HepG2 (cell line): Measurements from ENCODE around the gene ODC1. TPM values are rescaled to one million over a fixed set of nuclear protein-coding genes. Genes with fewer than 3 reads are reported as not detected.

Experiments
- GZF1 ChIP-seq: sonication (generic); formaldehyde crosslinking; IDR thresholded peaks from 2 replicates; pipeline ENCODE4 v1.5.1; 2020; ENCODE audit warnings: mild to moderate bottlenecking, missing genetic modification reagents
- HNF4G ChIP-seq, 2 experiments: sonication (generic) in 1 of 2; formaldehyde crosslinking in 1 of 2; IDR thresholded peaks; 2 replicates each; pipeline versions ENCODE4 v1.4.0 to v1.6.1; 2011 to 2020; ENCODE audit warnings: borderline replicate concordance in 2 of 2, low read depth in 2 of 2, mild to moderate bottlenecking in 2 of 2, low read length in 1 of 2, missing genetic modification reagents in 1 of 2, moderate library complexity in 1 of 2
- ZNF225 ChIP-seq: sonication (generic); formaldehyde crosslinking; IDR thresholded peaks from 2 replicates; pipeline ENCODE4 v1.4.0; 2020; ENCODE audit warnings: mild to moderate bottlenecking, missing genetic modification reagents
- ZNF3 ChIP-seq: IDR thresholded peaks from 2 replicates; pipeline ENCODE4 v1.7.0; 2017; ENCODE audit warnings: inconsistent platforms
- ZNF407 ChIP-seq: sonication (generic); formaldehyde crosslinking; IDR thresholded peaks from one replicate; pipeline ENCODE4 v1.5.1; 2020; ENCODE audit warnings: mild to moderate bottlenecking, missing genetic modification reagents; ENCODE audit errors: not compliant biosample characterization
- ZNF558 ChIP-seq: sonication (generic); formaldehyde crosslinking; IDR thresholded peaks from 2 replicates; pipeline ENCODE4 v1.9.0; 2022; ENCODE audit warnings: mild to moderate bottlenecking, missing genetic modification reagents, borderline replicate concordance
- ZNF816 ChIP-seq: sonication (generic); formaldehyde crosslinking; IDR thresholded peaks from 2 replicates; pipeline ENCODE4 v1.8.0; 2022; ENCODE audit warnings: missing genetic modification reagents, mild to moderate bottlenecking, borderline replicate concordance
- polyA plus RNA-seq, 8 experiments: library from polyadenylated mRNA; depleted of rRNA in 3 of 8; stranded (reverse) in 7 of 8; unstranded in 1 of 8; fragments of >200 nt; fragmentation: Illumina TruSeq in 4 of 8; extraction: Trizol in 4 of 8; gene quantifications; 2 replicates each; pipeline versions ENCODE4 v1.2.1 to v1.2.3, GENCODE V29; 2011 to 2016; ENCODE audit warnings: low read depth in 4 of 8, missing spikeins in 1 of 8, mixed read lengths in 1 of 8; ENCODE audit not compliant: insufficient read depth in 1 of 8
- total RNA-seq, 5 experiments: library from RNA; depleted of rRNA; stranded (reverse); fragments of >200 nt; fragmentation: Illumina TruSeq; extraction: Trizol; gene quantifications; 2 replicates each; pipeline ENCODE4 v1.2.3, GENCODE V29; 2016; ENCODE audit warnings: low read depth in 1 of 5
- TF ChIP-seq, protein P1 (sequence below): IDR thresholded peaks from 2 replicates; pipeline ENCODE4 v1.6.1; 2016; ENCODE audit warnings: low read depth
- TF ChIP-seq, protein P2 (sequence below): sonication (generic); formaldehyde crosslinking; IDR thresholded peaks from 2 replicates; pipeline ENCODE4 v1.5.0; 2020; ENCODE audit warnings: mild to moderate bottlenecking, missing genetic modification reagents
- TF ChIP-seq, protein P3 (sequence below): IDR thresholded peaks from 2 replicates; pipeline ENCODE4 v1.6.1; 2016; ENCODE audit warnings: missing genetic modification reagents, missing compliant biosample characterization
- TF ChIP-seq, protein P4 (sequence below): sonication (generic); formaldehyde crosslinking; IDR thresholded peaks from 2 replicates; pipeline ENCODE4 v1.8.0; 2022; ENCODE audit warnings: low read depth, missing genetic modification reagents

ODC1 gene
- total and polyA plus RNA-seq, 2 of the 13 experiments (the other 11 are each of a cell fraction or from before 2014, with no cell fraction given), result 142 to 371 TPM

GRCh38 chr2:10408649-10409579 lies 39.2 kb downstream of the ODC1 start (continued):
- TF ChIP-seq, protein P1, sequence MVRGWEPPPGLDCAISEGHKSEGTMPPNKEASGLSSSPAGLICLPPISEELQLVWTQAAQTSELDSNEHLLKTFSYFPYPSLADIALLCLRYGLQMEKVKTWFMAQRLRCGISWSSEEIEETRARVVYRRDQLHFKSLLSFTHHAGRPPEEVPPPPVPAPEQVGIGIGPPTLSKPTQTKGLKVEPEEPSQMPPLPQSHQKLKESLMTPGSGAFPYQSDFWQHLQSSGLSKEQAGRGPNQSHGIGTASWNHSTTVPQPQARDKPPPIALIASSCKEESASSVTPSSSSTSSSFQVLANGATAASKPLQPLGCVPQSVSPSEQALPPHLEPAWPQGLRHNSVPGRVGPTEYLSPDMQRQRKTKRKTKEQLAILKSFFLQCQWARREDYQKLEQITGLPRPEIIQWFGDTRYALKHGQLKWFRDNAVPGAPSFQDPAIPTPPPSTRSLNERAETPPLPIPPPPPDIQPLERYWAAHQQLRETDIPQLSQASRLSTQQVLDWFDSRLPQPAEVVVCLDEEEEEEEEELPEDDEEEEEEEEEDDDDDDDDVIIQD (CRISPR knock-in tag), result 0 out of 2 replicates have a peak, but pooled peaks have one; percentile 42
- TF ChIP-seq GZF1, result peak; percentile 22; the same call in 1 of the 2 replicates
- TF ChIP-seq ZNF3 (CRISPR knock-in tag), result no peak
- no peak for TF ChIP-seq HNF4G (IDR thresholded peaks at IDR 0.05; ENCODE audit: borderline replicate concordance, low read depth, low read length)
- peak; percentile 56; the same call in 1 of the 2 replicates for TF ChIP-seq HNF4G (CRISPR knock-in tag; IDR thresholded peaks at IDR 0.05; ENCODE audit: borderline replicate concordance, low read depth)
- TF ChIP-seq, protein P2, sequence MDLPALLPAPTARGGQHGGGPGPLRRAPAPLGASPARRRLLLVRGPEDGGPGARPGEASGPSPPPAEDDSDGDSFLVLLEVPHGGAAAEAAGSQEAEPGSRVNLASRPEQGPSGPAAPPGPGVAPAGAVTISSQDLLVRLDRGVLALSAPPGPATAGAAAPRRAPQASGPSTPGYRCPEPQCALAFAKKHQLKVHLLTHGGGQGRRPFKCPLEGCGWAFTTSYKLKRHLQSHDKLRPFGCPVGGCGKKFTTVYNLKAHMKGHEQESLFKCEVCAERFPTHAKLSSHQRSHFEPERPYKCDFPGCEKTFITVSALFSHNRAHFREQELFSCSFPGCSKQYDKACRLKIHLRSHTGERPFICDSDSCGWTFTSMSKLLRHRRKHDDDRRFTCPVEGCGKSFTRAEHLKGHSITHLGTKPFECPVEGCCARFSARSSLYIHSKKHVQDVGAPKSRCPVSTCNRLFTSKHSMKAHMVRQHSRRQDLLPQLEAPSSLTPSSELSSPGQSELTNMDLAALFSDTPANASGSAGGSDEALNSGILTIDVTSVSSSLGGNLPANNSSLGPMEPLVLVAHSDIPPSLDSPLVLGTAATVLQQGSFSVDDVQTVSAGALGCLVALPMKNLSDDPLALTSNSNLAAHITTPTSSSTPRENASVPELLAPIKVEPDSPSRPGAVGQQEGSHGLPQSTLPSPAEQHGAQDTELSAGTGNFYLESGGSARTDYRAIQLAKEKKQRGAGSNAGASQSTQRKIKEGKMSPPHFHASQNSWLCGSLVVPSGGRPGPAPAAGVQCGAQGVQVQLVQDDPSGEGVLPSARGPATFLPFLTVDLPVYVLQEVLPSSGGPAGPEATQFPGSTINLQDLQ (CRISPR knock-in tag), result no peak
- TF ChIP-seq ZNF407 (CRISPR knock-in tag), result no peak
- peak; percentile 86; the same call in 1 of the 2 replicates for TF ChIP-seq ZNF225 (CRISPR knock-in tag)
- TF ChIP-seq ZNF816 (CRISPR knock-in tag), result no peak
- TF ChIP-seq, protein P3, sequence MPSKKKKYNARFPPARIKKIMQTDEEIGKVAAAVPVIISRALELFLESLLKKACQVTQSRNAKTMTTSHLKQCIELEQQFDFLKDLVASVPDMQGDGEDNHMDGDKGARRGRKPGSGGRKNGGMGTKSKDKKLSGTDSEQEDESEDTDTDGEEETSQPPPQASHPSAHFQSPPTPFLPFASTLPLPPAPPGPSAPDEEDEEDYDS, result peak; percentile 67; the same call in 1 of the 2 replicates
- TF ChIP-seq ZNF558 (CRISPR knock-in tag), result no peak
- TF ChIP-seq, protein P4, sequence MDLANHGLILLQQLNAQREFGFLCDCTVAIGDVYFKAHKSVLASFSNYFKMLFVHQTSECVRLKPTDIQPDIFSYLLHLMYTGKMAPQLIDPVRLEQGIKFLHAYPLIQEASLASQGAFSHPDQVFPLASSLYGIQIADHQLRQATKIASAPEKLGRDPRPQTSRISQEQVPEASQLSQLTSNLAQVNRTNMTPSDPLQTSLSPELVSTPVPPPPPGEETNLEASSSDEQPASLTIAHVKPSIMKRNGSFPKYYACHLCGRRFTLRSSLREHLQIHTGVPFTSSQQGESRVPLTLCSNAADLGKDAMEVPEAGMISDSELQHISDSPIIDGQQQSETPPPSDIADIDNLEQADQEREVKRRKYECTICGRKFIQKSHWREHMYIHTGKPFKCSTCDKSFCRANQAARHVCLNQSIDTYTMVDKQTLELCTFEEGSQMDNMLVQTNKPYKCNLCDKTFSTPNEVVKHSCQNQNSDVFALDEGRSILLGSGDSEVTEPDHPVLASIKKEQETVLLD (CRISPR knock-in tag), result no peak
